GM12873 (cell line): ENCODE measurements around the gene CLASP1.

Experiments
- CTCF ChIP-seq: IDR thresholded peaks from 2 replicates; pipeline ENCODE4 v1.5.1; 2012; ENCODE audit warnings: low read depth, mild to moderate bottlenecking, moderate library complexity, low read length, control low read depth; ENCODE audit not compliant: insufficient read depth; ENCODE audit errors: missing control alignments

The CLASP1 gene

GRCh38 chr2:121427187-121427689 lies 222.0 kb downstream of the CLASP1 start:
- TF ChIP-seq CTCF = no peak

GRCh38 chr2:121420486-121420885 lies 228.8 kb downstream of the CLASP1 start:
- TF ChIP-seq CTCF = no peak

GRCh38 chr2:121419081-121419699 lies 230.1 kb downstream of the CLASP1 start:
- TF ChIP-seq CTCF = no peak

GRCh38 chr2:121418494-121419058 lies 230.7 kb downstream of the CLASP1 start:
- no peak for TF ChIP-seq CTCF

- no peak for TF ChIP-seq CTCF
Observed at GRCh38 chr2:121417826-121418225, 231.4 kb downstream of the CLASP1 start.

GRCh38 chr2:121415727-121416126 lies 233.5 kb downstream of the CLASP1 start:
- no peak for TF ChIP-seq CTCF

GRCh38 chr2:121412349-121412748 lies 236.9 kb downstream of the CLASP1 start:
- no peak for TF ChIP-seq CTCF
